Central memory CD8-positive, alpha-beta T cell (primary cell): Measurements from ENCODE around the gene GPR173.

Experiments
- ATAC-seq: fragments of 150-1000 bp; cut with Tn5 transposase; replicated peaks from 2 replicates; pipeline ENCODE4 v1.10.0; 2022; ENCODE audit warnings: mild to moderate bottlenecking, moderate FRiP score, moderate number of reproducible peaks; ENCODE audit not compliant: poor library complexity, severe bottlenecking; ENCODE audit errors: extremely low read depth
- DNase-seq, 2 donors: peaks; one replicate each; pipeline ENCODE4 v3.0.0; 2021; ENCODE audit warnings: low spot score in 2 of 2
- H3K27ac Mint-ChIP-seq: one replicate; pipeline ENCODE4 v1.8.0; 2022; ENCODE audit warnings: low read depth, mild to moderate bottlenecking, moderate library complexity, mixed read lengths
- H3K27me3 Mint-ChIP-seq: one replicate; pipeline ENCODE4 v1.8.0; 2022; ENCODE audit warnings: mixed read lengths
- H3K36me3 Mint-ChIP-seq: one replicate; pipeline ENCODE4 v1.8.0; 2022; ENCODE audit warnings: mild to moderate bottlenecking, moderate library complexity, mixed read lengths; ENCODE audit not compliant: insufficient read depth
- H3K4me1 Mint-ChIP-seq: one replicate; pipeline ENCODE4 v1.8.0; 2022; ENCODE audit warnings: mixed read lengths
- H3K4me3 Mint-ChIP-seq: one replicate; pipeline ENCODE4 v1.8.0; 2022; ENCODE audit warnings: mild to moderate bottlenecking, moderate library complexity, mixed read lengths
- H3K9me3 Mint-ChIP-seq: one replicate; pipeline ENCODE4 v1.8.0; 2022; ENCODE audit warnings: mixed read lengths

The GPR173 gene

GRCh38 chrX:53075011-53075410 lies 26.4 kb downstream of the GPR173 start:
- no peak overlapping the region for H3K27ac Mint-ChIP-seq
- H3K27me3 Mint-ChIP-seq: no peaks in the 10 kb centered on the region
- H3K9me3 Mint-ChIP-seq: no peaks in the 10 kb centered on the region

GRCh38 chrX:53076671-53077070 lies 28.1 kb downstream of the GPR173 start:
- DNase-seq (no peak), ATAC-seq (no peak)
- H3K4me1 Mint-ChIP-seq: peaks cover 10% of the 10 kb centered on the region
- no peaks in the 10 kb centered on the region for H3K27me3 Mint-ChIP-seq
- H3K36me3 Mint-ChIP-seq: peaks cover 13% of the 10 kb centered on the region
- H3K27ac Mint-ChIP-seq: no peak overlapping the region
- no peak overlapping the region for H3K4me3 Mint-ChIP-seq
- H3K9me3 Mint-ChIP-seq: no peaks in the 10 kb centered on the region

More at GRCh38 chrX:53075011-53075410, 26.4 kb downstream of the GPR173 start:
- no peak for DNase-seq
- Mint-ChIP-seq H3K4me3 (no peak overlapping the region), H3K4me1 (peaks cover 14% of the 10 kb centered on the region), H3K36me3 (peaks cover 12% of the 10 kb centered on the region)
- ATAC-seq: no peak

GRCh38 chrX:53077207-53078197 lies 28.9 kb downstream of the GPR173 start:
- peaks cover 13% of the 10 kb centered on the region for H3K36me3 Mint-ChIP-seq
- H3K4me3 Mint-ChIP-seq: no peak overlapping the region
- H3K9me3 Mint-ChIP-seq: no peaks in the 10 kb centered on the region
- peaks cover 2% of the 10 kb centered on the region for H3K4me1 Mint-ChIP-seq
- DNase-seq (no peak), ATAC-seq (no peak)
- no peak overlapping the region for H3K27ac Mint-ChIP-seq
- H3K27me3 Mint-ChIP-seq: no peaks in the 10 kb centered on the region

DNA sequence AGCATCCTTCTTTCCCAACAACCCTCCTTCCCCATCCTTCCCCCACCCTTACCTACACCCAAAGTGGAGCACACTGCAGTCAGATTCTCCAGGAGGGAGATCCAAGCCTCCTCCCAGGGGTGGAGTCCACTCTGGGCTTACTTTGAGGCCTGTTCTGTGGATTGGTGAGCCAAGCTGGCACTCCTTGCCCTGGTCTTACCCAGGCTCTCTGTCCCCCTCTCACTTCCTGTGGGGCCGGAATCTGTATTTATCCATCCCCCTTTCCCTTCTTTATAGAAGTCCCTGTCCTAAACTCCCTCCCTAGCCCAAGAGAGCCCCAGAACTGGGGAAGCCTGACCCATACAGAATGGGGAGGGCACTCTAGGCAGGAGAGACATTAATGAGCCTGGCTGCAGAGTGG lies 30.4 kb downstream of the GPR173 start:
- no peak for DNase-seq
- no peak for ATAC-seq
- no peaks in the 10 kb centered on the region for H3K9me3 Mint-ChIP-seq
- H3K4me3 Mint-ChIP-seq: no peak overlapping the region
- H3K27ac Mint-ChIP-seq: no peak overlapping the region
- peaks cover 15% of the 10 kb centered on the region for H3K4me1 Mint-ChIP-seq
- peaks cover 25% of the 10 kb centered on the region for H3K36me3 Mint-ChIP-seq
- no peaks in the 10 kb centered on the region for H3K27me3 Mint-ChIP-seq

DNA sequence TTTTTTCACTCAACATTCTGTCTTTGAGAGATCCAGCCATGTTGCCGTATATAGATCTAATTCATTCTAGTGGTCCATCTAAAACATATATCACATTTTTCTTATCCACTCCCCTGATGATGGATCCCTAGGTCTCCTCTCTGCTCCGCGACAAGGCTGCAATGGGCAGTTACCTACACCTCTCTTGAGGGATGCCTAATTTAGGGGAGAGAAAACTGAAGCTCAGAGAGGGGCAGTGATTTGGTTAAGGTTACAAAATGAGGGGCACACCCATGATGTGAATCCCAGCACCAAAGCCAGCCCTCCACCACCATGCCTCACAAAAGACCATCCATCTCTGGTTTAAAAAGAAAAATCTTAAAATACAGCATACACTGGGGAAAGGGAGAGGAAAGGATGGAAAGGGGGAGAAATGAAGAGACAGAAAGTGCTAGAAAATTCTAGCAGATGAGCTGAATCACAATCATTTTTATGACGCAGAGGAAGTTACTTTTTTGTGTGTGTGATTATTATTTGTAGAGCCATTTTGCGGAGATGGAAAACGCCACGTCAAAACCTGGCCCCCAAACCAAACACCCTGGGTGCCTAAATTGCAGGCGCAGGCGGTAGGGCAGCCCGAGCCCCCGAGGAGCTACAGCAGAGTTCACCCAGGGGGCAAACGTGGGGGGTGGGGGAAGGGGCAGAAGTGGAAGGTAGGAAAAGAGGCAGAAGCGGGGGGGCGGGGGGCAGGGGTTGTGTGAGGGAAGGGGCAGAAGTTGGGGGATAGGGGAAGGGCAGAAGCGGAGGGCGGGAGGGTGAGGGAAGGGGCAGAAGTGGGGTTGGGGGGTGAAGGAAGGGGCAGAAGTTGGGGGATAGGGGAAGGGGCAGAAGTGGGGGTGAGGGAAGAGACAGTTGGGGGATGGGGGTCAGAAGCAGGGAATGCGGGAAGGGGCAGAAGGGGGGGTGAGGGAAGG lies 32.3 kb downstream of the GPR173 start:
- peak overlapping the region; percentile 93 for H3K27ac Mint-ChIP-seq
- H3K4me3 Mint-ChIP-seq: peak overlapping the region; percentile 84
- H3K27me3 Mint-ChIP-seq: no peaks in the 10 kb centered on the region
- DNase-seq (peak in 1 of 2 donors; percentile 21), ATAC-seq (no peak)
- peaks cover 42% of the 10 kb centered on the region for H3K36me3 Mint-ChIP-seq
- H3K9me3 Mint-ChIP-seq: no peaks in the 10 kb centered on the region
- H3K4me1 Mint-ChIP-seq: peaks cover 34% of the 10 kb centered on the region

DNA sequence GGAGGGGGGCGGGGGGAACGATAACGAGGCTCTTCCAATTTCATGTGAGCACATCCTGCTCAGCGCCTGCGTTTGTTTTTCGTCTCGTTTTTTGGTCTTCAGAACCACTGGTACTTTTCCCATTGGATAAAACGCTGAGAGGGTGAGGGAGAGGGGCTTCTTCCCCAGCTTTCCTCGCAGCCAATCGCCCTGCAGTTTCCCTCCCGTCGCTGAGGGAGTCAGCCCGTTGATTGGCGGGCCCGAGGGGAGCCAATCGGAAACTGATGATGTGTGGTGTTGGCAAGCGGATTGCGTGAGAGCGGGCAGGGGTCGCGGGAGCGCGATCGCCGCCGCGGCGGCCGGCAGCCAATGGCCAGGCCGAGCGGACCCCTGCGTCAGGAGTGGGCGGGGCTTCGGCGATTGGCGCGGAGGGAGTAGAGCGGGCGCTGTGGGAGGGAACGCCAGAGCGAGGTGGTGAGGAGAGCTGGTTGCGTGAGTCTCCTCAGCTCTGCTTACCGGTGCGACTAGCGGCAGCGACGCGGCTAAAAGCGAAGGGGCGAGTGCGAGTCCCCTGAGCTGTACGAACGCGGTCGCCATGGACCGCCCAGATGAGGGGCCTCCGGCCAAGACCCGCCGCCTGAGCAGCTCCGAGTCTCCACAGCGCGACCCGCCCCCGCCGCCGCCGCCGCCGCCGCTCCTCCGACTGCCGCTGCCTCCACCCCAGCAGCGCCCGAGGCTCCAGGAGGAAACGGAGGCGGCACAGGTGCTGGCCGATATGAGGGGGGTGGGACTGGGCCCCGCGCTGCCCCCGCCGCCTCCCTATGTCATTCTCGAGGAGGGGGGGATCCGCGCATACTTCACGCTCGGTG lies 33.6 kb downstream of the GPR173 start, which contains the start of gene TSPYL2:
Gene TSPYL2, plus strand, starts transcription at position 443 of the 848 bp plus-strand sequence. Its CDS starts 132 bp downstream, at position 575.
- no peaks in the 10 kb centered on the region for H3K27me3 Mint-ChIP-seq
- ATAC-seq (peak; percentile 80), DNase-seq (peak; percentile 78 to 94)
- H3K27ac Mint-ChIP-seq: peak within 1 kb of the TSS; percentile 93
- H3K9me3 Mint-ChIP-seq: no peaks in the 10 kb centered on the region
- H3K36me3 Mint-ChIP-seq: peaks cover 53% of the 10 kb centered on the region
- peak within 1 kb of the TSS; percentile 84 for H3K4me3 Mint-ChIP-seq
- peaks cover 39% of the 10 kb centered on the region for H3K4me1 Mint-ChIP-seq

- Mint-ChIP-seq H3K36me3 (peaks cover 58% of the 10 kb centered on the region), H3K4me3 (peak overlapping the region; percentile 76), H3K9me3 (no peaks in the 10 kb centered on the region), H3K27me3 (no peaks in the 10 kb centered on the region), H3K4me1 (peaks cover 40% of the 10 kb centered on the region), H3K27ac (peak overlapping the region; percentile 93)
- DNase-seq (peak in 1 of 2 donors; percentile 12), ATAC-seq (no peak)
Observed at GRCh38 chrX:53082773-53083616, 34.4 kb downstream of the GPR173 start.

GRCh38 chrX:53084043-53084570 lies 35.5 kb downstream of the GPR173 start:
- Mint-ChIP-seq H3K27ac (peak overlapping the region; percentile 93), H3K27me3 (no peaks in the 10 kb centered on the region), H3K4me3 (peak overlapping the region; percentile 76), H3K36me3 (peaks cover 66% of the 10 kb centered on the region), H3K4me1 (peaks cover 51% of the 10 kb centered on the region), H3K9me3 (no peaks in the 10 kb centered on the region)
- DNase-seq (peak in 1 of 2 donors; percentile 13), ATAC-seq (no peak)

DNA sequence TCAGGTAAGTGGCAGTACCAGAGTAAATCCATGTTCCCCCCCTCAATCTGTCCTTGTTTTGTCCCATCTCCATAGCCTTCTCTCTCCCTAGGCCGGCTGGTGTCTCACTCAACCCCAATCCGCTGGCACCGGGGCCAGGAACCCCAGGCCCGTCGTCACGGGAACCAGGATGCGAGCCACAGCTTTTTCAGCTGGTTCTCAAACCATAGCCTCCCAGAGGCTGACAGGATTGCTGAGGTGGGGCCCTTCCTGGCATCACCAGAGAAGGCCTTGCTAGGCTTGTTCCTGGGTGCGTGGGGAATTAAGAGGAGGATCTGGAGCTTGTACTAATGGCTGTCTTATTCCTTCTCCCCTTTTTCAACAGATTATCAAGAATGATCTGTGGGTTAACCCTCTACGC lies 36.3 kb downstream of the GPR173 start:
- ATAC-seq (no peak), DNase-seq (no peak)
- H3K9me3 Mint-ChIP-seq: no peaks in the 10 kb centered on the region
- no peaks in the 10 kb centered on the region for H3K27me3 Mint-ChIP-seq
- peaks cover 53% of the 10 kb centered on the region for H3K4me1 Mint-ChIP-seq
- peak overlapping the region; percentile 76 for H3K4me3 Mint-ChIP-seq
- H3K27ac Mint-ChIP-seq: peak overlapping the region; percentile 93
- H3K36me3 Mint-ChIP-seq: peaks cover 66% of the 10 kb centered on the region

DNA sequence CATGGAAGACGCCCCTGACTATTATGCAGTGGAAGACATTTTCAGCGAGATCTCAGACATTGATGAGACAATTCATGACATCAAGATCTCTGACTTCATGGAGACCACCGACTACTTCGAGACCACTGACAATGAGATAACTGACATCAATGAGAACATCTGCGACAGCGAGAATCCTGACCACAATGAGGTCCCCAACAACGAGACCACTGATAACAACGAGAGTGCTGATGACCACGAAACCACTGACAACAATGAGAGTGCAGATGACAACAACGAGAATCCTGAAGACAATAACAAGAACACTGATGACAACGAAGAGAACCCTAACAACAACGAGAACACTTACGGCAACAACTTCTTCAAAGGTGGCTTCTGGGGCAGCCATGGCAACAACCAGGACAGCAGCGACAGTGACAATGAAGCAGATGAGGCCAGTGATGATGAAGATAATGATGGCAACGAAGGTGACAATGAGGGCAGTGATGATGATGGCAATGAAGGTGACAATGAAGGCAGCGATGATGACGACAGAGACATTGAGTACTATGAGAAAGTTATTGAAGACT lies 37.2 kb downstream of the GPR173 start:
- DNase-seq (peak in 1 of 2 donors; percentile 31), ATAC-seq (no peak)
- H3K4me1 Mint-ChIP-seq: peaks cover 53% of the 10 kb centered on the region
- H3K9me3 Mint-ChIP-seq: no peaks in the 10 kb centered on the region
- peak overlapping the region; percentile 93 for H3K27ac Mint-ChIP-seq
- no peaks in the 10 kb centered on the region for H3K27me3 Mint-ChIP-seq
- peak overlapping the region; percentile 55 for H3K4me3 Mint-ChIP-seq
- H3K36me3 Mint-ChIP-seq: peaks cover 66% of the 10 kb centered on the region
